Endothelial cell of umbilical vein (primary cell): Measurements from ENCODE around the gene TACSTD2. TPM values are rescaled to one million over a fixed set of nuclear protein-coding genes. Genes with fewer than 3 reads are reported as not detected.

ENCODE experiments used
- BruUV-seq: library from RNA; stranded (reverse); fragments of 400-500 nt; replicated peaks from 2 replicates; lab custom pipeline; 2021; lab: Mats Ljungman, UMichigan
- CTCF ChIA-PET: fragments of 300-600, 350-600 bp; sonication (Branson Sonifier 250); formaldehyde crosslinking; loops from one replicate; lab custom pipeline; 2021; ENCODE audit warnings: antibody characterized with exemption, inconsistent platforms; lab: Charles Lee
- POLR2A ChIA-PET: fragments of 300-600, 350-600 bp; sonication (Branson Sonifier 250); formaldehyde crosslinking; loops from one replicate; lab custom pipeline; 2021; ENCODE audit warnings: antibody characterized with exemption, inconsistent platforms; lab: Charles Lee
- DNase-seq: peaks from one replicate; pipeline ENCODE4 v3.0.0-alpha.2; 2011; ENCODE audit warnings: low read depth, low spot score
- FAIRE-seq: peaks from 2 replicates; lab custom pipeline; 2011; peaks lifted over from hg19 to GRCh38; lab: Jason Lieb, UNC
- H2AFZ ChIP-seq: 2 replicates; pipeline ENCODE4 v1.6.0; 2012; ENCODE audit warnings: low read depth, low read length, control low read depth, inconsistent platforms
- H3K27ac ChIP-seq: 2 replicates; pipeline ENCODE4 v1.5.1; 2011; ENCODE audit warnings: low read depth, mild to moderate bottlenecking, control low read depth, low read length, moderate library complexity; ENCODE audit not compliant: insufficient read depth
- H3K27me3 ChIP-seq, 2 experiments: 2 replicates each; pipeline versions ENCODE4 v1.6.0 to v1.6.1; 2011; ENCODE audit warnings: low read length in 2 of 2, mixed read lengths in 1 of 2; ENCODE audit not compliant: control insufficient read depth in 2 of 2, insufficient read depth in 2 of 2
- H3K36me3 ChIP-seq, 2 experiments: 2 replicates in 1 of 2; 3 replicates in 1 of 2; pipeline ENCODE4 v1.5.1; 2011; ENCODE audit warnings: low read length in 2 of 2, mild to moderate bottlenecking in 1 of 2, moderate library complexity in 1 of 2; ENCODE audit not compliant: control insufficient read depth in 2 of 2, insufficient read depth in 2 of 2; ENCODE audit errors: extremely low read depth in 1 of 2
- H3K4me1 ChIP-seq: 3 replicates; pipeline ENCODE4 v1.5.1; 2011; ENCODE audit warnings: mild to moderate bottlenecking, low read length; ENCODE audit not compliant: control insufficient read depth, insufficient read depth; ENCODE audit errors: extremely low read depth
- H3K4me2 ChIP-seq: 2 replicates; pipeline ENCODE4 v1.6.1; 2011; ENCODE audit warnings: low read length, control low read depth, mixed read lengths; ENCODE audit not compliant: insufficient read depth
- H3K4me3 ChIP-seq, 3 experiments: fragments of 200-600 bp in 1 of 3; sonication (generic), shearing (Covaris generic) in 1 of 3; replicated peaks in 1 of 3; 2 replicates each; pipeline ENCODE4 v1.5.1; 2011 to 2016; ENCODE audit warnings: control low read depth in 3 of 3, low read length in 3 of 3, mild to moderate bottlenecking in 2 of 3, inconsistent platforms in 1 of 3, low read depth in 1 of 3, moderate library complexity in 1 of 3; ENCODE audit not compliant: insufficient read depth in 1 of 3
- H3K79me2 ChIP-seq: 2 replicates; pipeline ENCODE4 v1.6.0; 2012; ENCODE audit warnings: low read length, inconsistent platforms; ENCODE audit not compliant: control insufficient read depth, insufficient read depth
- H3K9ac ChIP-seq: replicated peaks from 2 replicates; pipeline ENCODE3; 2011; ENCODE audit warnings: low read length, control low read depth; ENCODE audit not compliant: insufficient read depth; ENCODE audit errors: extremely low read depth
- H3K9me1 ChIP-seq: replicated peaks from 3 replicates; pipeline ENCODE4 v1.6.0; 2011; ENCODE audit warnings: mild to moderate bottlenecking, low read length; ENCODE audit not compliant: control insufficient read depth, insufficient read depth; ENCODE audit errors: extremely low read depth
- H3K9me3 ChIP-seq: replicated peaks from 2 replicates; pipeline ENCODE4 v1.5.1; 2012; ENCODE audit warnings: low read length, inconsistent platforms; ENCODE audit not compliant: control insufficient read depth, insufficient read depth
- H4K20me1 ChIP-seq: replicated peaks from 2 replicates; pipeline ENCODE3; 2011; ENCODE audit warnings: mild to moderate bottlenecking, low read length; ENCODE audit not compliant: control insufficient read depth, insufficient read depth; ENCODE audit errors: extremely low read depth
- EZH2 ChIP-seq: IDR thresholded peaks from 2 replicates; pipeline ENCODE4 v1.6.1; 2012; ENCODE audit warnings: borderline replicate concordance, low read depth, mild to moderate bottlenecking, moderate library complexity, low read length, inconsistent platforms; ENCODE audit not compliant: severe bottlenecking
- FOS ChIP-seq: IDR thresholded peaks from 2 replicates; pipeline ENCODE4 v1.6.1; 2011; ENCODE audit warnings: mild to moderate bottlenecking, low read length, moderate library complexity, borderline replicate concordance; ENCODE audit not compliant: insufficient read depth
- GATA2 ChIP-seq: IDR thresholded peaks from 2 replicates; pipeline ENCODE4 v1.7.0; 2011; ENCODE audit warnings: low read depth, mild to moderate bottlenecking, moderate library complexity, mixed read lengths, low read length; ENCODE audit not compliant: insufficient read length, insufficient read depth
- JUN ChIP-seq: IDR thresholded peaks from 2 replicates; pipeline ENCODE4 v1.6.1; 2011; ENCODE audit warnings: borderline replicate concordance, low read depth; ENCODE audit not compliant: insufficient read length, insufficient read depth
- MYC ChIP-seq: IDR thresholded peaks from one replicate; pipeline ENCODE4 v1.6.1; 2011; ENCODE audit warnings: mild to moderate bottlenecking, low read depth, low read length
- POLR2A ChIP-seq: IDR thresholded peaks from 2 replicates; pipeline ENCODE4 v1.6.1; 2012; ENCODE audit warnings: low read depth, mild to moderate bottlenecking, control low read depth, low read length
- POLR2AphosphoS5 ChIP-seq: IDR thresholded peaks from 2 replicates; pipeline ENCODE4 v1.6.1; 2012; ENCODE audit warnings: low read depth, mild to moderate bottlenecking, control low read depth, low read length, moderate library complexity; ENCODE audit not compliant: insufficient read depth
- dilution Hi-C: fragments of 300-500 bp; cut with MboI; formaldehyde crosslinking; loops from one replicate; pipeline ENCODE4 v1.15.0; 2019; ENCODE audit warnings: low sequenced_read_pairs; ENCODE audit not compliant: extremely low pct_ligation_motif_present
- intact Hi-C: fragments of 100-400 bp; cut with micrococcal nuclease; formaldehyde crosslinking; loops from one replicate; pipeline ENCODE4 v1.10.0; 2022
- polyA plus RNA-seq, 4 experiments: library from polyadenylated mRNA; depleted of rRNA in 3 of 4; stranded (reverse) in 3 of 4; unstranded in 1 of 4; fragments of >200 nt; gene quantifications; 2 replicates each; pipeline versions ENCODE4 v1.2.1 to v1.2.3, GENCODE V29; 2011 to 2012; ENCODE audit warnings: missing spikeins in 1 of 4
- total RNA-seq: library from RNA; stranded (reverse); gene quantifications from 2 replicates; pipeline ENCODE4 v1.2.3, GENCODE V29; 2021
- TF ChIP-seq, protein P1 (sequence below): IDR thresholded peaks from 2 replicates; pipeline ENCODE4 v1.6.1; 2011; ENCODE audit not compliant: insufficient read depth, insufficient read length
- TF ChIP-seq, protein P2 (sequence below), 2 donors: IDR thresholded peaks; 1 replicate in 1 of 2; 2 replicates in 1 of 2; pipeline ENCODE4 v1.5.1; 2011; ENCODE audit warnings: low read length in 2 of 2, mild to moderate bottlenecking in 2 of 2, moderate library complexity in 2 of 2, control low read depth in 1 of 2, inconsistent platforms in 1 of 2, low read depth in 1 of 2; ENCODE audit not compliant: insufficient read depth in 1 of 2; ENCODE audit errors: extremely low read depth in 1 of 2

Gene TACSTD2
- total and polyA plus RNA-seq, 2 donors (not counting 3 experiments of a cell fraction or from before 2014, with no cell fraction given) = 30.7 to 43.3 TPM

DNA sequence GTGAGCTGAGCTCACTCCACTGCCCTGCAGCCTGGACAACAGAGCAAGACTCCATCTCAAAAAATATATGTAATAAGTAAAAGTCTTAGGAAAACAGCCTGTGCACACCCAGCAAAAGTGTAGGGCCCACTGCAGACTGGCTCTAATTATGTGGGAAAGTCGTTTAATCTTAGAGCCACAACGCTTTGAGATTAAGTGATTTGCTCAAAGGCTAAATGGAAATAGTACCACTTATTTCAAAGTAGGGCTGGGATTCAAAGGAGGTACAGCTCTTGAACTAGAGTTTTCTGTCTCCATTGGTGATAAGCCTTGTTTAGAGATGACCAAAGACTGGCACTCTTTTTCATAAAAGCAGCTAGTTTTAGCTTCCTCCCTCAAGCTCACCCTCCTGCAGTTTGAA lies 2.2 kb downstream of the TACSTD2 start:
- Histone ChIP-seq H3K27me3 (no peaks in the 10 kb centered on the region), H3K9me1 (no peaks in the 10 kb centered on the region), H3K9ac (peak overlapping the region; percentile 86), H3K36me3 (no peaks in the 10 kb centered on the region), H3K4me2 (peak overlapping the region; percentile 97), H3K27ac (no peak overlapping the region), H3K4me3 (peak overlapping the region in 2 of 3 experiments; percentile 75 to 87), H2AFZ (no peak overlapping the region), H4K20me1 (no peaks in the 10 kb centered on the region), H3K4me1 (peaks cover 22% of the 10 kb centered on the region), H3K9me3 (no peaks in the 10 kb centered on the region), H3K79me2 (peaks cover 17% of the 10 kb centered on the region)
- intact Hi-C loops = loop anchor here (5.0 kb wide), 1 partner anchor 58 kb away; no protein-coding TSS in a partner anchor
- FAIRE-seq (no peak), DNase-seq (peak; percentile 40)
- dilution Hi-C loops = no loop called here
- TF ChIP-seq, protein P1, sequence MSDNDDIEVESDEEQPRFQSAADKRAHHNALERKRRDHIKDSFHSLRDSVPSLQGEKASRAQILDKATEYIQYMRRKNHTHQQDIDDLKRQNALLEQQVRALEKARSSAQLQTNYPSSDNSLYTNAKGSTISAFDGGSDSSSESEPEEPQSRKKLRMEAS = no peak
- TF ChIP-seq GATA2 = no peak
- no peak for TF ChIP-seq MYC
- TF ChIP-seq FOS = no peak
- TF ChIP-seq, protein P2, sequence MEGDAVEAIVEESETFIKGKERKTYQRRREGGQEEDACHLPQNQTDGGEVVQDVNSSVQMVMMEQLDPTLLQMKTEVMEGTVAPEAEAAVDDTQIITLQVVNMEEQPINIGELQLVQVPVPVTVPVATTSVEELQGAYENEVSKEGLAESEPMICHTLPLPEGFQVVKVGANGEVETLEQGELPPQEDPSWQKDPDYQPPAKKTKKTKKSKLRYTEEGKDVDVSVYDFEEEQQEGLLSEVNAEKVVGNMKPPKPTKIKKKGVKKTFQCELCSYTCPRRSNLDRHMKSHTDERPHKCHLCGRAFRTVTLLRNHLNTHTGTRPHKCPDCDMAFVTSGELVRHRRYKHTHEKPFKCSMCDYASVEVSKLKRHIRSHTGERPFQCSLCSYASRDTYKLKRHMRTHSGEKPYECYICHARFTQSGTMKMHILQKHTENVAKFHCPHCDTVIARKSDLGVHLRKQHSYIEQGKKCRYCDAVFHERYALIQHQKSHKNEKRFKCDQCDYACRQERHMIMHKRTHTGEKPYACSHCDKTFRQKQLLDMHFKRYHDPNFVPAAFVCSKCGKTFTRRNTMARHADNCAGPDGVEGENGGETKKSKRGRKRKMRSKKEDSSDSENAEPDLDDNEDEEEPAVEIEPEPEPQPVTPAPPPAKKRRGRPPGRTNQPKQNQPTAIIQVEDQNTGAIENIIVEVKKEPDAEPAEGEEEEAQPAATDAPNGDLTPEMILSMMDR (IDR thresholded peaks at IDR 0.05; ENCODE audit: extremely low read depth in 1 of 2, insufficient read depth in 1 of 2, low read depth in 1 of 2, low read length in 2 of 2) = no peak
- no peak for TF ChIP-seq POLR2A
- TF ChIP-seq POLR2AphosphoS5 = no peak
- no peak for TF ChIP-seq JUN
- no peak for TF ChIP-seq EZH2
- no TSS peak for BruUV-seq
- ChIA-PET CTCF (interaction anchor here (1.1 to 2.6 kb wide), 6 partner anchors 10 to 77 kb away, joined by 3 to 26 read pairs (median 8); partner anchors contain the start of gene OMA1), POLR2A (interaction anchor here (1.0 kb wide), 1 partner anchor 11 kb away, joined by 3 read pairs; no protein-coding TSS in a partner anchor)
